ENCODE data around the gene DCLK1.

- TF ChIP-seq CTCF (IDR thresholded peaks at IDR 0.05) (no peak), POLR2A (IDR thresholded peaks at IDR 0.05) (no peak)
Observed at GRCh38 chr13:36131931-36132297, 732 bp upstream of the DCLK1 start.

Data from vagina (tissue), 2 donors.